WTC11 (cell line): ENCODE data around the gene CEP70. TPM values are rescaled to one million over a fixed set of nuclear protein-coding genes. Genes with fewer than 3 reads are reported as not detected.

ENCODE experiments used
- AFF4 ChIP-seq: sonication (generic); formaldehyde crosslinking; IDR thresholded peaks from 2 replicates; pipeline ENCODE4 v1.8.1; 2023; ENCODE audit warnings: mild to moderate bottlenecking, missing genetic modification reagents, borderline replicate concordance
- E2F4 ChIP-seq: sonication (generic); formaldehyde crosslinking; IDR thresholded peaks from 2 replicates; pipeline ENCODE4 v1.8.1; 2022; ENCODE audit warnings: low read depth, mild to moderate bottlenecking, moderate library complexity, missing genetic modification reagents, borderline replicate concordance
- ERG ChIP-seq: fragments of 250-450 bp; sonication (Bioruptor Pico); IDR thresholded peaks from 2 replicates; pipeline ENCODE4 v1.8.0; 2021; ENCODE audit warnings: mild to moderate bottlenecking
- GRHL2 ChIP-seq: fragments of 250-450 bp; sonication (Bioruptor Pico); IDR thresholded peaks from 2 replicates; pipeline ENCODE4 v1.8.0; 2022; ENCODE audit warnings: mild to moderate bottlenecking, moderate library complexity; ENCODE audit not compliant: insufficient replicate concordance, severe bottlenecking
- IRF1 ChIP-seq: sonication (generic); formaldehyde crosslinking; IDR thresholded peaks from 2 replicates; pipeline ENCODE4 v1.8.0; 2023; ENCODE audit warnings: missing genetic modification reagents
- KAT7 ChIP-seq: sonication (generic); formaldehyde crosslinking; IDR thresholded peaks from 2 replicates; pipeline ENCODE4 v1.8.1; 2023; ENCODE audit warnings: missing genetic modification reagents, mild to moderate bottlenecking, borderline replicate concordance
- NR1H2 ChIP-seq: sonication (generic); formaldehyde crosslinking; IDR thresholded peaks from 2 replicates; pipeline ENCODE4 v1.9.0; 2021; ENCODE audit warnings: mild to moderate bottlenecking, moderate library complexity, missing genetic modification reagents
- RELA ChIP-seq: sonication (generic); formaldehyde crosslinking; IDR thresholded peaks from 2 replicates; pipeline ENCODE4 v1.8.1; 2022; ENCODE audit warnings: missing genetic modification reagents, mild to moderate bottlenecking, borderline replicate concordance
- SMAD3 ChIP-seq: sonication (generic); formaldehyde crosslinking; IDR thresholded peaks from 2 replicates; pipeline ENCODE4 v1.8.0; 2022; ENCODE audit warnings: missing genetic modification reagents, mild to moderate bottlenecking, borderline replicate concordance
- SOX15 ChIP-seq: fragments of 250-450 bp; sonication (Bioruptor Pico); IDR thresholded peaks from 2 replicates; pipeline ENCODE4 v1.9.0; 2021; ENCODE audit warnings: mild to moderate bottlenecking
- SP1 ChIP-seq: sonication (generic); formaldehyde crosslinking; conservative IDR thresholded peaks from 2 replicates; pipeline ENCODE4 v1.8.1; 2022; ENCODE audit warnings: missing genetic modification reagents
- ZBTB21 ChIP-seq: sonication (generic); formaldehyde crosslinking; IDR thresholded peaks from 2 replicates; pipeline ENCODE4 v1.8.1; 2023; ENCODE audit warnings: mild to moderate bottlenecking, missing genetic modification reagents, borderline replicate concordance
- ZNF219 ChIP-seq: sonication (generic); formaldehyde crosslinking; IDR thresholded peaks from 2 replicates; pipeline ENCODE4 v1.8.0; 2023; ENCODE audit warnings: missing genetic modification reagents, mild to moderate bottlenecking, borderline replicate concordance
- ZNF281 ChIP-seq: sonication (generic); formaldehyde crosslinking; IDR thresholded peaks from 2 replicates; pipeline ENCODE4 v1.8.0; 2023; ENCODE audit warnings: mild to moderate bottlenecking, missing genetic modification reagents
- ZNF317 ChIP-seq: sonication (generic); formaldehyde crosslinking; IDR thresholded peaks from 2 replicates; pipeline ENCODE4 v1.8.1; 2023; ENCODE audit warnings: low read depth, mild to moderate bottlenecking, moderate library complexity, missing genetic modification reagents, borderline replicate concordance
- ZNF396 ChIP-seq: fragments of 250-450 bp; sonication (Bioruptor Pico); IDR thresholded peaks from 2 replicates; pipeline ENCODE4 v1.8.0; 2021; ENCODE audit warnings: mild to moderate bottlenecking, moderate library complexity, borderline replicate concordance
- ZNF416 ChIP-seq: fragments of 250-450 bp; sonication (Bioruptor Pico); IDR thresholded peaks from 2 replicates; pipeline ENCODE4 v1.9.0; 2021; ENCODE audit warnings: mild to moderate bottlenecking, inconsistent platforms
- ZNF423 ChIP-seq: fragments of 250-450 bp; sonication (Bioruptor Pico); IDR thresholded peaks from 2 replicates; pipeline ENCODE4 v2.1.2; 2022; ENCODE audit warnings: mild to moderate bottlenecking, moderate library complexity
- ZNF671 ChIP-seq: fragments of 250-450 bp; sonication (Bioruptor Pico); IDR thresholded peaks from 2 replicates; pipeline ENCODE4 v1.8.0; 2021; ENCODE audit warnings: mild to moderate bottlenecking
- total RNA-seq: library from RNA; stranded (reverse); gene quantifications from 3 replicates; pipeline ENCODE4 v1.2.3, GENCODE V29; 2021
- TF ChIP-seq, protein P1 (sequence below): sonication (generic); formaldehyde crosslinking; IDR thresholded peaks from 2 replicates; pipeline ENCODE4 v1.8.0; 2022; ENCODE audit warnings: mild to moderate bottlenecking, missing genetic modification reagents
- TF ChIP-seq, protein P2 (sequence below): fragments of 250-450 bp; sonication (Bioruptor Pico); conservative IDR thresholded peaks from 2 replicates; pipeline ENCODE4 v1.9.0; 2021; ENCODE audit warnings: mild to moderate bottlenecking
- TF ChIP-seq, protein P3 (sequence below): sonication (generic); formaldehyde crosslinking; IDR thresholded peaks from 2 replicates; pipeline ENCODE4 v1.8.1; 2023; ENCODE audit warnings: mild to moderate bottlenecking, missing genetic modification reagents
- TF ChIP-seq, protein P4 (sequence below): sonication (generic); formaldehyde crosslinking; IDR thresholded peaks from 2 replicates; pipeline ENCODE4 v1.8.0; 2022; ENCODE audit warnings: mild to moderate bottlenecking, missing genetic modification reagents

Gene CEP70
- total RNA-seq, 1 experiment from 2014 or later = 27.2 TPM

GRCh38 chr3:138594150-138594934 lies at the start of gene CEP70 (continued):
- TF ChIP-seq AFF4 (CRISPR knock-in tag) = no peak
- no peak for TF ChIP-seq NR1H2
- peak; percentile 73; the same call in 1 of the 2 replicates for TF ChIP-seq KAT7 (CRISPR knock-in tag)
- 0 out of 2 replicates have a peak, but pooled peaks have one; percentile 3 for TF ChIP-seq ZNF423
- no peak for TF ChIP-seq ZNF671 (CRISPR knock-in tag)
- no peak for TF ChIP-seq GRHL2 (CRISPR knock-in tag)
- no peak for TF ChIP-seq ZNF317 (CRISPR knock-in tag)
- TF ChIP-seq SOX15 (CRISPR knock-in tag) = no peak
- TF ChIP-seq ZNF281 (CRISPR knock-in tag) = 0 out of 2 replicates have a peak, but pooled peaks have one; percentile 52
- TF ChIP-seq E2F4 (CRISPR knock-in tag) = no peak
- peak; percentile 93; the same call in 1 of the 2 replicates for TF ChIP-seq RELA
- TF ChIP-seq ZNF416 = no peak
- no peak for TF ChIP-seq ZNF219 (CRISPR knock-in tag)
- TF ChIP-seq SP1 (CRISPR knock-in tag) = peak; percentile 97
- TF ChIP-seq, protein P1, sequence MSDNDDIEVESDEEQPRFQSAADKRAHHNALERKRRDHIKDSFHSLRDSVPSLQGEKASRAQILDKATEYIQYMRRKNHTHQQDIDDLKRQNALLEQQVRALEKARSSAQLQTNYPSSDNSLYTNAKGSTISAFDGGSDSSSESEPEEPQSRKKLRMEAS (CRISPR knock-in tag) = peak; percentile 95
- TF ChIP-seq IRF1 (CRISPR knock-in tag) = peak; percentile 41; the same call in 1 of the 2 replicates
- TF ChIP-seq, protein P2, sequence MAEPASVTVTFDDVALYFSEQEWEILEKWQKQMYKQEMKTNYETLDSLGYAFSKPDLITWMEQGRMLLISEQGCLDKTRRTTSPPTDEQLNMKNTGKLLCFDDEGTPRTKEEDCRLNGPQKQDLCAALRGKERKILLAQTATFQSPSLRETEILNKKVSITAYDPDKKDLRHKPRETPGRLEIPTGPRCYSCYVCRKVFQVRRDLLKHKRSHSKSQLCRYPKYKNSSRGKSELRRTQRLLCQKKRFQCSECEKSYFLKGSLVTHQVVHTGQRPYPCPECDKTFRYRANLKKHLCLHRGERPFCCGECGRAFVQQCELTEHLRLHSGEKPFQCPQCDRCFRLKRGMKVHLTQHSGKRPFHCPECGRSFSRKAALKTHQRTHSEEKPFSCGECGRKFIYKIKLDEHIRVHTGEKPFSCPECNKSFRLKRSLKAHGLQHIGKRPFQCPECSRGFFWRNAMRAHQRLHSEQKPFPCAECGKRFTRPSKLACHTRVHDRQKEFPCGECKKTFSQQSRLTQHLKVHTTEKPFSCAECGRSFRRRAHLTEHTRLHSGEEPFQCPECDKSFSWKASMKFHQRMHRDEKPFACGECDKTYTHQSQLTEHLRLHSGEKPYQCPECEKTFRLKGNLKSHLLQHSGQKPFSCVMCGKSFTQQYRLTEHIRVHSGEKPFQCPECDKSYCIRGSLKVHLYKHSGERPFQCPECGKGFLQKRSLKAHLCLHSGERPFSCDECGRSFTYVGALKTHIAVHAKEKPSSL (CRISPR knock-in tag) = no peak
- TF ChIP-seq, protein P3, sequence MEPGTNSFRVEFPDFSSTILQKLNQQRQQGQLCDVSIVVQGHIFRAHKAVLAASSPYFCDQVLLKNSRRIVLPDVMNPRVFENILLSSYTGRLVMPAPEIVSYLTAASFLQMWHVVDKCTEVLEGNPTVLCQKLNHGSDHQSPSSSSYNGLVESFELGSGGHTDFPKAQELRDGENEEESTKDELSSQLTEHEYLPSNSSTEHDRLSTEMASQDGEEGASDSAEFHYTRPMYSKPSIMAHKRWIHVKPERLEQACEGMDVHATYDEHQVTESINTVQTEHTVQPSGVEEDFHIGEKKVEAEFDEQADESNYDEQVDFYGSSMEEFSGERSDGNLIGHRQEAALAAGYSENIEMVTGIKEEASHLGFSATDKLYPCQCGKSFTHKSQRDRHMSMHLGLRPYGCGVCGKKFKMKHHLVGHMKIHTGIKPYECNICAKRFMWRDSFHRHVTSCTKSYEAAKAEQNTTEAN (CRISPR knock-in tag) = no peak
- no peak for TF ChIP-seq ERG (CRISPR knock-in tag)
- peak; percentile 91 for TF ChIP-seq SMAD3
- TF ChIP-seq, protein P4, sequence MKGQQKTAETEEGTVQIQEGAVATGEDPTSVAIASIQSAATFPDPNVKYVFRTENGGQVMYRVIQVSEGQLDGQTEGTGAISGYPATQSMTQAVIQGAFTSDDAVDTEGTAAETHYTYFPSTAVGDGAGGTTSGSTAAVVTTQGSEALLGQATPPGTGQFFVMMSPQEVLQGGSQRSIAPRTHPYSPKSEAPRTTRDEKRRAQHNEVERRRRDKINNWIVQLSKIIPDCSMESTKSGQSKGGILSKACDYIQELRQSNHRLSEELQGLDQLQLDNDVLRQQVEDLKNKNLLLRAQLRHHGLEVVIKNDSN (CRISPR knock-in tag) = no peak
- TF ChIP-seq ZNF396 (CRISPR knock-in tag) = no peak
- peak; percentile 52; the same call in 1 of the 2 replicates for TF ChIP-seq ZBTB21 (CRISPR knock-in tag)
